Temporal lobe (tissue), 1 donor: ENCODE data around the gene NAT14. TPM values are rescaled to one million over a fixed set of nuclear protein-coding genes. Genes with fewer than 3 reads are reported as not detected.

Experiments used
- total RNA-seq: library from RNA; depleted of rRNA; stranded (reverse); fragments of >200 nt; gene quantifications from one replicate; pipeline ENCODE4 v1.2.3, GENCODE V29; 2014

The NAT14 gene
- total RNA-seq, 1 donor from 2014 or later: 15.5 TPM

Other genes starting within 250 kb of the NAT14 start
- gene PPP6R1, start 226.2 kb upstream of the NAT14 start, total RNA-seq: 13.3 TPM
- gene HSPBP1, start 205.1 kb upstream of the NAT14 start, total RNA-seq: 19.7 TPM
- 81.4 TPM for gene BRSK1, start 201.2 kb upstream of the NAT14 start, total RNA-seq
- not detected for gene TMEM150B, start 159.8 kb upstream of the NAT14 start, total RNA-seq
- 5.9 TPM for gene KMT5C, start 145.3 kb upstream of the NAT14 start, total RNA-seq
- 0.25 TPM for gene COX6B2, start 130.5 kb upstream of the NAT14 start, total RNA-seq
- not detected for gene GARIN5B, start 121.9 kb upstream of the NAT14 start, total RNA-seq
- gene IL11, start 114.7 kb upstream of the NAT14 start, total RNA-seq: under 0.01 TPM
- 0.49 TPM for gene TMEM190, start 108.4 kb upstream of the NAT14 start, total RNA-seq
- gene TMEM238, start 100.9 kb upstream of the NAT14 start, total RNA-seq: not detected
- gene RPL28, start 99.3 kb upstream of the NAT14 start, total RNA-seq: 153 TPM
- 29.7 TPM for gene UBE2S, start 77.4 kb upstream of the NAT14 start, total RNA-seq
- gene SHISA7, start 41.9 kb upstream of the NAT14 start, total RNA-seq: 7.1 TPM
- gene ISOC2, start 23.5 kb upstream of the NAT14 start, total RNA-seq: 6.9 TPM
- gene C19orf85, start 20.4 kb upstream of the NAT14 start, total RNA-seq: not detected
- gene ZNF628, start 8.6 kb upstream of the NAT14 start, total RNA-seq: 0.49 TPM
- gene SSC5D, start 3.2 kb downstream of the NAT14 start, total RNA-seq: 0.25 TPM
- not detected for gene SBK2, start 51.9 kb downstream of the NAT14 start, total RNA-seq
- not detected for gene SBK3, start 60.4 kb downstream of the NAT14 start, total RNA-seq
- 3.4 TPM for gene ZNF579, start 95.7 kb downstream of the NAT14 start, total RNA-seq
- gene FIZ1, start 114.3 kb downstream of the NAT14 start, total RNA-seq: 3.2 TPM
- gene ZNF524, start 115.1 kb downstream of the NAT14 start, total RNA-seq: 4.4 TPM
- 2.7 TPM for gene ZNF865, start 120.5 kb downstream of the NAT14 start, total RNA-seq
- 3.2 TPM for gene ZNF784, start 139.4 kb downstream of the NAT14 start, total RNA-seq
- 4.4 TPM for gene ZNF580, start 155.8 kb downstream of the NAT14 start, total RNA-seq
- 6.9 TPM for gene ZNF581, start 158.5 kb downstream of the NAT14 start, total RNA-seq
- gene CCDC106, start 163.0 kb downstream of the NAT14 start, total RNA-seq: 10.1 TPM
- gene U2AF2, start 169.8 kb downstream of the NAT14 start, total RNA-seq: 83.6 TPM
- gene EPN1, start 190.0 kb downstream of the NAT14 start, total RNA-seq: 32.2 TPM